Gastrocnemius medialis (tissue), 4 donors: ENCODE results near the gene TENM3. TPM values are rescaled to one million over a fixed set of nuclear protein-coding genes. Genes with fewer than 3 reads are reported as not detected.

Experiments used
- ATAC-seq, 2 donors: fragments of 150-250 bp; one replicate each; pipeline ENCODE4 v1.9.1; 2016
- DNase-seq, 2 donors: peaks; one replicate each; pipeline ENCODE4 v3.0.0-alpha.2; 2019
- H3K27ac ChIP-seq, 4 donors: fragments of 200-600 bp; sonication (generic); 1 replicate in 1 of 4; 2 replicates in 3 of 4; pipeline ENCODE4 v1.5.1; 2016 to 2018; ENCODE audit warnings: mild to moderate bottlenecking in 2 of 4, moderate library complexity in 1 of 4
- H3K27me3 ChIP-seq, 3 donors: fragments of 200-600 bp; sonication (generic) in 2 of 3; 1 replicate in 1 of 3; 2 replicates in 2 of 3; pipeline versions ENCODE4 v1.5.1 to v1.6.0; 2016 to 2019; ENCODE audit warnings: mild to moderate bottlenecking in 1 of 3, moderate library complexity in 1 of 3
- H3K36me3 ChIP-seq, 2 donors: fragments of 200-600 bp; sonication (generic) in 1 of 2; one replicate each; pipeline ENCODE4 v1.5.1; 2017 to 2018
- H3K4me1 ChIP-seq, 2 donors: fragments of 200-600 bp; sonication (generic) in 1 of 2; one replicate each; pipeline ENCODE4 v1.5.1; 2016 to 2017; ENCODE audit warnings: mild to moderate bottlenecking in 2 of 2
- H3K4me3 ChIP-seq, 4 donors: fragments of 200-600 bp; sonication (generic) in 3 of 4; 1 replicate in 1 of 4; 2 replicates in 3 of 4; pipeline ENCODE4 v1.5.1; 2016 to 2019; ENCODE audit warnings: mild to moderate bottlenecking in 2 of 4
- H3K9me3 ChIP-seq, 3 donors: fragments of 200-600 bp; sonication (generic) in 2 of 3; 1 replicate in 1 of 3; 2 replicates in 2 of 3; pipeline ENCODE4 v1.5.1; 2016 to 2019
- CTCF ChIP-seq, 5 experiments: fragments of 450-650 bp in 3 of 5; fragments of 200-600 bp in 2 of 5; sonication (generic) in 2 of 5; IDR thresholded peaks in 4 of 5; conservative IDR thresholded peaks in 1 of 5; 1 replicate in 4 of 5; 2 replicates in 1 of 5; pipeline ENCODE4 v1.5.1; 2016 to 2019; ENCODE audit warnings: antibody characterized with exemption in 5 of 5, mild to moderate bottlenecking in 3 of 5, moderate library complexity in 3 of 5
- POLR2A ChIP-seq, 2 donors: fragments of 450-650 bp; IDR thresholded peaks; one replicate each; pipeline ENCODE4 v1.6.1; 2017; ENCODE audit warnings: antibody characterized with exemption in 2 of 2, mild to moderate bottlenecking in 2 of 2, moderate library complexity in 2 of 2
- in situ Hi-C, 4 donors: fragments of 200-750 bp; cut with MboI; loops; one replicate each; pipeline versions ENCODE4 v1.15.0 to v1.8.0; 2017; ENCODE audit warnings: low sequenced_read_pairs in 4 of 4
- intact Hi-C: fragments of 100-400 bp; cut with DNase I; formaldehyde crosslinking; loops from one replicate; pipeline ENCODE4 v1.15.1; 2023; ENCODE audit warnings: low total_unique reads
- total RNA-seq, 4 donors: library from RNA; depleted of rRNA; stranded (reverse); fragments of >200 nt; gene quantifications; one replicate each; pipeline versions ENCODE4 v1.1.0 to v1.2.3, GENCODE V29; 2016

Gene TENM3
- total RNA-seq, 4 donors from 2014 or later: 8.3 to 16.2 (median 12.3) TPM

- intact Hi-C loops: no loop called here
- no peak for ATAC-seq
These were observed 513.0 kb downstream of the TENM3 start for GRCh38 chr4:182756161-182756690.

GRCh38 chr4:182758273-182758672 is 515.1 kb downstream of the TENM3 start:
- TF ChIP-seq CTCF (IDR thresholded peaks at IDR 0.05 in 4 of 5, conservative IDR thresholded peaks at IDR 0.05 in 1 of 5) (no peak), POLR2A (IDR thresholded peaks at IDR 0.05) (no peak)
- no peak for ATAC-seq
- Histone ChIP-seq H3K27ac (no peak overlapping the region), H3K4me1 (no peaks in the 10 kb centered on the region), H3K9me3 (no peaks in the 10 kb centered on the region), H3K4me3 (no peak overlapping the region), H3K36me3 (no peaks in the 10 kb centered on the region), H3K27me3 (no peaks in the 10 kb centered on the region)
- no peak for DNase-seq
- in situ Hi-C loops (no loop called here), intact Hi-C loops (no loop called here)

More at GRCh38 chr4:182756161-182756690, 513.0 kb downstream of the TENM3 start:
- no peak overlapping the region for H3K27ac ChIP-seq
- H3K4me1 ChIP-seq: no peaks in the 10 kb centered on the region
- in situ Hi-C loops: no loop called here
- H3K4me3 ChIP-seq: no peak overlapping the region
- H3K36me3 ChIP-seq: no peaks in the 10 kb centered on the region
- DNase-seq: no peak
- TF ChIP-seq POLR2A (IDR thresholded peaks at IDR 0.05) (no peak), CTCF (IDR thresholded peaks at IDR 0.05 in 4 of 5, conservative IDR thresholded peaks at IDR 0.05 in 1 of 5) (no peak)
- no peaks in the 10 kb centered on the region for H3K9me3 ChIP-seq
- H3K27me3 ChIP-seq: no peaks in the 10 kb centered on the region

GRCh38 chr4:182760551-182761043 is 517.4 kb downstream of the TENM3 start:
- in situ Hi-C loops: no loop called here
- Histone ChIP-seq H3K4me3 (no peak overlapping the region), H3K27me3 (no peaks in the 10 kb centered on the region), H3K36me3 (no peaks in the 10 kb centered on the region), H3K4me1 (no peaks in the 10 kb centered on the region), H3K27ac (no peak overlapping the region), H3K9me3 (no peaks in the 10 kb centered on the region)
- TF ChIP-seq POLR2A (IDR thresholded peaks at IDR 0.05): no peak
- no peak for TF ChIP-seq CTCF (IDR thresholded peaks at IDR 0.05 in 4 of 5, conservative IDR thresholded peaks at IDR 0.05 in 1 of 5)
- ATAC-seq (no peak), DNase-seq (no peak)
- intact Hi-C loops: no loop called here

GRCh38 chr4:182764137-182764536 is 520.9 kb downstream of the TENM3 start:
- TF ChIP-seq POLR2A (IDR thresholded peaks at IDR 0.05) (no peak), CTCF (IDR thresholded peaks at IDR 0.05 in 4 of 5, conservative IDR thresholded peaks at IDR 0.05 in 1 of 5) (no peak)
- no peak for DNase-seq
- Histone ChIP-seq H3K27ac (no peak overlapping the region), H3K9me3 (no peaks in the 10 kb centered on the region), H3K4me1 (no peaks in the 10 kb centered on the region), H3K4me3 (no peak overlapping the region), H3K36me3 (no peaks in the 10 kb centered on the region), H3K27me3 (no peaks in the 10 kb centered on the region)
- in situ Hi-C loops (no loop called here), intact Hi-C loops (no loop called here)
- ATAC-seq: no peak

GRCh38 chr4:182764642-182765041 is 521.4 kb downstream of the TENM3 start:
- Histone ChIP-seq H3K27ac (no peak overlapping the region), H3K27me3 (no peaks in the 10 kb centered on the region), H3K9me3 (no peaks in the 10 kb centered on the region), H3K36me3 (no peaks in the 10 kb centered on the region), H3K4me1 (no peaks in the 10 kb centered on the region), H3K4me3 (no peak overlapping the region)
- intact Hi-C loops: no loop called here
- ATAC-seq (no peak), DNase-seq (no peak)
- in situ Hi-C loops: no loop called here
- no peak for TF ChIP-seq POLR2A (IDR thresholded peaks at IDR 0.05)
- no peak for TF ChIP-seq CTCF (IDR thresholded peaks at IDR 0.05 in 4 of 5, conservative IDR thresholded peaks at IDR 0.05 in 1 of 5)
